ENCODE results near the gene CLIC2. TPM values are rescaled to one million over a fixed set of nuclear protein-coding genes. Genes with fewer than 3 reads are reported as not detected.

The CLIC2 gene
- polyA plus RNA-seq, 1 donor, result 3.6 TPM

DNA sequence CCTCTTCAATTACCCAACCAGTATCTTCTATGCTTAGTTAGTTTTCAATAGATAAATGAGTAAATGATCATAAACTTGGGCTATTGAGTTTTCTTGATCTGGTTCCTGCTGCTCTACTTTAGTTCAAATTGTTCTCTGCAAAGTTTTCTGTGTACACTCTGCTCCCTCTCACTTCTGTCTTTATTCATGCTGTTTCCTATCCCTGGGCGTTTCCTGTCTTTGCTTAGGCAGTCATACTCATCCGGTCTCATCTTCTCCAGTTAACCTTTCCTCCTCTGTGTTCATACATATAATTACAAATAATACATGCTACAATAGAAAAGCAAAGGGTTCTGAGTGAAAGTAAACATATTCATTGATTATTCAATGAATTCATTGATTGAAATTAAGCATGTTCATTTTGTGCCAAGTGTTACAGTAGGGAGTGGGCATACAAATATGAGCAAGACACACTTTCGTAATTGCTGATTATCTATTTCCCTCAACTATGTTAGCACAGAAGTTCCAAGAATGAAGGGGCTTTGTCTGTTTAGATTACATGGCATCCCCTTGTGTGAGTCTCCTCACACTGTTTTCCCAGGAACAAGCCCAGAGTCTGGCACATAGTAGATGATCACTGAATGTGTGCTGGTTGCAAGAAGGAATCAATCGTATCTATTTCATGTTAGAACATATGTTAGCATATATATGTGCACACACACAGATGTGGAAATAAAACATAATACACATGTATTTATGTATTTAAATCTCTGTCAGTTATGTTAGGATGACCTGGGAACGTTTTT lies 71.3 kb downstream of the CLIC2 start:
- DNase-seq (ENCODE audit: low read depth), result peak; percentile 1

DNA sequence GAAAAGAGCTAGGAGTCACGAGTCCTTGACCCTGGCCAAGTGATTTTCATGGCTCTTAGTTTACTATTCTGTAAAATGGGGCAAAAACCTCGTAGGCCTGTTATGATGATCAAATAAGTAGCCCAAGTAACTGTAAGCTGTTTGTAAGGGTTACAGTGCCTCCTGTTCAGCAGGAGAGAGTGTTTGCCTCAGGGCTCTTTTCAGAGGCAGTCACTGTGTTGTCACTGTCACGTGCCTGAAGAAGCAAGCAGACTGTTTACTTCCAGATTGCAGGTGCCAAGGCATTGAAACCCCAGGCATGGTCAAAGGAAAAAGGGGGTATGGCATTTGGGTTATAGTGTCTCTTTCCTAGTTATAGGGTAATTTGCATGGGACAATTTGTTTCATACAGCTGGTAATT lies 74.7 kb downstream of the CLIC2 start:
- DNase-seq (ENCODE audit: low read depth), result no peak

DNA sequence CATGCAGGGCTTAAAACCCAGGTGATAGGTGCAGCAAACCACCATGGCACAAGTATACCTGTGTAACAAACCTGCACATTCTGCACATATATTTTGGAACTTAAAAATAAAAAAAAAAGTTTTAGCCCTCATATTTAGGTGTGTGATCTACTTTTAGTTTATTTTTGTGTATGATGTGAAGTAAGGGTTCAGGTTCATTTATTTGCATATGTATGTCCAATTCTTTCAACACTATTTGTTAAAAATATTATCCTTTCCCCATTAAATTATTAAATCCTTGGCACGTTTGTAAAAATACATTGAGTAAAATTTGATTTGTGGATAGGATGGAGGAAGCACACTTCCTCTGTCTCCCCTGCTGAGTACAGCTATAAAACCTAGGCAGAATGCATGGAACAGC lies 83.0 kb downstream of the CLIC2 start:
- no peak for DNase-seq (ENCODE audit: low read depth)

DNA sequence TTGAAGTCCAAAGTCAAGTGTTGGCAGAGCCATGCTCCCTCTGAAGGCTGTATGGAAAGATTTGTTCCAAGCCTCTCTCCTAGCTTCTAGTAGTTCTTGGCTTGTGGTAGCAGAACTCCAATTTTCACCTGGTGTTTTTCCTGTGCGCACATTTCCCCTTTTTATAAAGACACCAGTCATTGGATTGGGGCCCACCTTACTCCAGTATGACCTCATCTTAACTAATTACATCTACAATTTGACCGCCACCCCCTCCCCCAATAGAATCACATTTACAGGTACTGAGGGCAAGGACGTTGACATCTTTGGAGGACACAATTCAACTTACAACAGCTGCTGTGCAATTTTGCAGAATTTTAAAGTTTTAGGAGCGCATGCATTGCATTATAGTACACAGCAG lies 86.9 kb downstream of the CLIC2 start:
- no peak for DNase-seq (ENCODE audit: low read depth)

DNA sequence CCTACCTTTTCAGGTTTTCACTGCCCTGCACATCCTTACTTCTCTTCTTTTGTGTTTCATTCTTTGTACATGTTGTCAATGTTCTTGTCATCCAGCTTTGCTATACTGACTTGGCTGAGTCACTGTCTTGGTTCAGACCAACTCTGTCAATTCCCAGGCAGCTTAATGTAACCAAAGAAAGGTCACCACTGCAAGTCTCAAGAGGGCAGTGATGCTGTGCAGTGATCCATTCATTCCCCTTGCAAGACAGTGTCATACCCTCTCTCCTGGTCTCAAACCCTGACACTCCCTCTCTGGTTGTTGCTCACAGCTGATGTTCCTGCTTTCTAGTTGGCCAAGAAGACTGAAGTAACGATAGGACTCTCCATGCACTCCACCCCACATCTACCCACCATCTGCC lies 87.7 kb downstream of the CLIC2 start:
- DNase-seq (ENCODE audit: low read depth), result no peak

DNA sequence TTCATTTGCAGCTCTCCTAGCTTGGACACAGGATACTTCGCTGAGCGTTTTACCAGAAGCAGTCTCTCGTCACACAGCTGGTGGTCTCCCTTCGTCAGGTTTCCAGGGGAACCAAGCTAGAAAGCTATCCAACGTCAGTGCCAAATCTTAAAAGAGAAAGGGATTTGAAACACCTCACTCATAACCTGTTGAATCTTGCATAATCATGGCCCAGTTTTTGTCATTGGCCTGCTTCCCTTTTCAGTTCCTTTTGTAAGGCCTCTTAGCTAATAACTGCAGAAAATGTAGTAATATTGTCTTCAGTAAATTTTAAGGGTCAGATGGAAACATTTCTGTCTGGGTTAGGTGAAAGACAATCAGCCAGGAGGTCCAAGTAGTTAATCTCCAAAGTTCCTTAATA lies 92.1 kb downstream of the CLIC2 start:
- DNase-seq (ENCODE audit: low read depth), result no peak

DNA sequence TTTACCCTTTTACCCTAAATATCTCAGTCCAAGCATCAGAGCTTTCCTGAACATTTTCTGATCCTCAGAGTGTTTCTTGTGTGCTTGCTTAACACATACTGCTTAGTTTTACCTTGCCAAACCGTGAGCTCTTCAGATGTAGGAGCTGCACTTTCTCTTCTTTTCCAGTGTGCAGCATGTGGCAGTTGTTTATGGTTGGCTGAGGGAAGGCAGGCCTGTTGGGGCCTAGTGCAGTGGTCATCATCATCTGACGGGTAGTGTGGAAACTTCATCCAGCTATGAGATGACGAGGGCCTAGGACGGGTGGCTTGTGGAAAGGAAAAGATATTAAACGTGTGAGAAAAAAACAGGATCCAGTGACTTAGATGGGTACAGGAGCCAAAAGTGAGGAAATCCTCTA lies 96.7 kb downstream of the CLIC2 start:
- no peak for DNase-seq (ENCODE audit: low read depth)

DNA sequence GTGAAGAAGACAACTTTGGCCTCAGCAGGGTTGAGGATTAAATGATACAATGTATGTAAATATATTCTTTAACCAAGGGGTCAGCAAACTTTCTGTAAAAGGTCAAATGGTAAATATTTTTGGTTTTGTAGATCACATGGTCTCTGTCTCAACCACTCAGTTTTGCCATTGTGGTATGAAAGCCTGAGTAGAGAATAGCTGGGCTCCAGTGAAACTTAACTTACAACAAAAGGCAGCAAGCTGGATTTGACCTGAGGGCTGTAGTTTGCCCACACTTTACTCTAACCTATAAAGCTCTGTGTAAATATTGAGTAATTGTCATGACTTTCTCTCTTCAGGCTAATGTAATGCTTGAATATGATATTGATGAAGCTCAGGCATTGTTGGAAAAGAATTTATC lies 98.5 kb downstream of the CLIC2 start:
- DNase-seq (ENCODE audit: low read depth), result no peak

DNA sequence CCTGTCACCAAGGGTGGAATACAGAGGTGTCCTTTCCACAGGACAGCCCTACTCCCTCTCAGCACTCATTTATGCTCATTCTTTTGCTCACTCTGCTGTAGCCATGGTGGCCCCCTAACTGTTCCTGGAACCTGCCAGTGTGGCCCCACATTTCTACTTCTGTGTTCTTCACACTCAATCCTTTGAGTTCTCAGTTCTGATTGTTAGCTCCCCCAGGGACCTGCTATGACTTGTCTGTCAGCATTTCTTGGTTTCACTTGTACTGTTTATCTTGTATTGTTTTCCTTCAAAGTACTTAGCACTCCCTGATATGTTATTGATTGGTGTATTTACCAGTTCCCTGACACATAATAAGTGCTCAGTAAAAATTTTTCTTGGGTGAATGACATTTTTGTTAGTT lies 103.3 kb downstream of the CLIC2 start:
- no peak for DNase-seq (ENCODE audit: low read depth)

Other genes with a start within 250 kb of the CLIC2 start
- 57.3 TPM for gene VBP1, start 118.2 kb downstream of the CLIC2 start, polyA plus RNA-seq (ENCODE audit: insufficient read length)
- gene RAB39B, start 70.1 kb downstream of the CLIC2 start, polyA plus RNA-seq (ENCODE audit: insufficient read length), result 0.43 TPM
- not detected for gene F8A2, start 47.5 kb upstream of the CLIC2 start, polyA plus RNA-seq (ENCODE audit: insufficient read length)
- 7.5 TPM for gene F8A3, start 124.0 kb upstream of the CLIC2 start, polyA plus RNA-seq (ENCODE audit: insufficient read length)

Data from forelimb muscle (tissue), 1 donor.